ENCODE results near the gene OPTN.
"Not testable (repeated sequence)": the region's sequence is repeated elsewhere in the genome, so short reads cannot be mapped to it uniquely, and the experiment has no call there.

The OPTN gene

DNA sequence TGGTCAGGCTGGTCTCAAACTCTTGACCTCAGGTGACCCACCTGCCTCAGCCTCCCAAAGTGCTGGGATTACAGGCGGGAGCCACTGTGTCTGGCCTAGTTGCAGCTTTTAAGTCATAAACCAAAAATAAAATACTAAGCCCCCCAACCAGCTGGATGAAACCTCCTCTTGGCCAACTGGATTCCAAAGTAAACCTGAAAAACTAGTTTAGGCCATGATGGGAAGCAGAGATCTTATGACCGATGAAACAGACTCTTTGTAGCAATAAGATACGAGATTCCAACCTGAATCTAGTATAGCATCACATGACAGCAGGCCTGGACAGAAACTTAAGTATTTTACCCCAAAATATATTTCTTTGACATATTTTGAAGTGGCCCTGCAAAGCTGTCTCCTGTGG lies 52.3 kb downstream of the OPTN start:
- DNase-seq (ENCODE audit: extremely low read depth, insufficient read length) = no peak
- Histone ChIP-seq H3K36me3 (ENCODE audit: control insufficient read depth, insufficient read depth, low read length) (no peaks in the 10 kb centered on the region), H3K4me3 (replicated peaks; ENCODE audit: low read depth, low read length) (no peak overlapping the region), H3K27me3 (replicated peaks; ENCODE audit: control insufficient read depth, insufficient read depth, low read length) (no peaks in the 10 kb centered on the region)
- TF ChIP-seq, protein P1, sequence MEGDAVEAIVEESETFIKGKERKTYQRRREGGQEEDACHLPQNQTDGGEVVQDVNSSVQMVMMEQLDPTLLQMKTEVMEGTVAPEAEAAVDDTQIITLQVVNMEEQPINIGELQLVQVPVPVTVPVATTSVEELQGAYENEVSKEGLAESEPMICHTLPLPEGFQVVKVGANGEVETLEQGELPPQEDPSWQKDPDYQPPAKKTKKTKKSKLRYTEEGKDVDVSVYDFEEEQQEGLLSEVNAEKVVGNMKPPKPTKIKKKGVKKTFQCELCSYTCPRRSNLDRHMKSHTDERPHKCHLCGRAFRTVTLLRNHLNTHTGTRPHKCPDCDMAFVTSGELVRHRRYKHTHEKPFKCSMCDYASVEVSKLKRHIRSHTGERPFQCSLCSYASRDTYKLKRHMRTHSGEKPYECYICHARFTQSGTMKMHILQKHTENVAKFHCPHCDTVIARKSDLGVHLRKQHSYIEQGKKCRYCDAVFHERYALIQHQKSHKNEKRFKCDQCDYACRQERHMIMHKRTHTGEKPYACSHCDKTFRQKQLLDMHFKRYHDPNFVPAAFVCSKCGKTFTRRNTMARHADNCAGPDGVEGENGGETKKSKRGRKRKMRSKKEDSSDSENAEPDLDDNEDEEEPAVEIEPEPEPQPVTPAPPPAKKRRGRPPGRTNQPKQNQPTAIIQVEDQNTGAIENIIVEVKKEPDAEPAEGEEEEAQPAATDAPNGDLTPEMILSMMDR (IDR thresholded peaks at IDR 0.05; ENCODE audit: insufficient read depth, low read length, poor library complexity, severe bottlenecking) = no peak

DNA sequence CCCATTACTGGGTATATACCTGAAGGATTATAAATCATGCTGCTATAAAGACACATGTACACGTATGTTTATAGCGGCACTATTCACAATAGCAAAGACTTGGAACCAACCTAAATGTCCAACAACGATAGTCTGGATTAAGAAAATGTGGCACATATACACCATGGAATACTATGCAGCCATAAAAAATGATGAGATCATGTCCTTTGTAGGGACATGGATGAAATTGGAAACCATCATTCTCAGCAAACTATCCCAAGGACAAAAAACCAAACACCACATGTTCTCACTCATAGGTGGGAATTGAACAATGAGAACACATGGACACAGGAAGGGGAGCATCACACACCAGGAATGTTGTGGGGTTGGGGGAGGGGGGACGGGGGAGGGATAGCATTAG lies 55.9 kb downstream of the OPTN start:
- not testable (repeated sequence) for H3K36me3 ChIP-seq (ENCODE audit: control insufficient read depth, insufficient read depth, low read length); DNase-seq (ENCODE audit: extremely low read depth, insufficient read length); H3K27me3 ChIP-seq (replicated peaks; ENCODE audit: control insufficient read depth, insufficient read depth, low read length); H3K4me3 ChIP-seq (replicated peaks; ENCODE audit: low read depth, low read length)

DNA sequence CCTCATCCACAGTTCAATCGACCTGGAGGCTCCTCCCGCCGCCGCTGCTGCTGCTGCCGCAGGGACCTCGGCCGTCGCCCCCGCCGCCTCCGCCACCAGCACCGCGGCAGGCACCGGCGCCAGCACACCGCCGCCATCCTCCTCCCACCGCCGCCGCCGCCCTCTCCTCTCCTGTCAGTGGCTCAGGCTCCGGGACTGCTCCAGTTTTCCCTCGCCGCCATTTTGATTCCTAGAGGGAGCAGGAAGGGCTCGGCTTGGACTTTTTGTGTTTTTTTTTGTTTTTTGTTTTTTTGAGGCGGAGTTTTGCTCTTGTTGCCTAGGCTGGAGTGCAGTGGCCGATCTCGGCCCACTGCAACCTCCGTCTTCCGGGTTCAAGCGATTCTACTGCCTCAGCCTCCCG lies 58.4 kb downstream of the OPTN start:
- TF ChIP-seq, protein P1 (IDR thresholded peaks at IDR 0.05; ENCODE audit: insufficient read depth, low read length, poor library complexity, severe bottlenecking) = no peak
- H3K4me3 ChIP-seq (replicated peaks; ENCODE audit: low read depth, low read length) = no peak overlapping the region
- H3K36me3 ChIP-seq (ENCODE audit: control insufficient read depth, insufficient read depth, low read length) = no peaks in the 10 kb centered on the region
- DNase-seq (ENCODE audit: extremely low read depth, insufficient read length) = no peak
- H3K27me3 ChIP-seq (replicated peaks; ENCODE audit: control insufficient read depth, insufficient read depth, low read length) = no peaks in the 10 kb centered on the region

DNA sequence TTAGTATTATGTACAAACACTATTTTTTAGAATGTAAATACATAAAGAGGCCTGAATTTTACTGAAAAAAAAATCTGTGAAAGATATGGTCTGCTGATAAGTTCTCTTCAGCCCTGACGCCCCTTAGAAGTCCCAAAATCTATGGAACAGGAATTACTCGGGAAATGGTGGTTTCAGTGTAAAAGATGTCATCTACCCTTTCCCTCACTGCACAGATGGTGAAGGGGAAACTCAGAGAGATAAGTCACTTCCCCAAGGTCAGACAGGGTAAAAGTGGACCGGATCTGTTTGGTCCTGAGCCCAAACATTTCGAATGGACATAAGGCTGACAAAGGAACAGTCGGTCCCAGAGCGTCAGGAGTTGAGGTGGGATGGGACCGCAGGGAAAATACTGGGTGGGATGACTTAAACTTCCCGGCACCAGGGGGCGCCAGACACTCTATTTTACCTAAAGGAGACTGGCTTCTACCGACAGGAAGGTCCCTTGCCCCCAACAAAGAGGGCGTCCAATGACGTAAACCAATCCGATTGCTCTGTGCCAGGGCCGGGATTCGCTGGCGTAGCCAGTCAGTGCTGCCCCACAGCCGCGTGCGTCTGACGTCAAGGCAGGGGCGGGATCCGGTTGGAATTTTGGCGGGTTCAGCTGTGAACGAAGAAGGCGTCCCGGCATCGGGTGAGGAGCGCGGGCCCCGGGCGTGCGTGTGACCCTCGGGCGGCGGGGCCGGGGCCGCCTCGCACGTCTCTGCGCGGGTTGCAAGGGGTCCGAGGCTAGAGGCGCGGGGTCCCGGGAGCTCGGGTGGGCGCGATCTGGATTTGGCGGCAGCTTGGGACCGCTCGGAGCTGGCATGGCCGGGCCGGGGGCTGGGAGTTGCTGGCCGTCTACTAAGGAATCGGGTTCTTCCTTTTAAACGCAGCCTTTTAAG lies 61.2 kb downstream of the OPTN start, which contains the start of gene MCM10:
Gene MCM10, plus strand, starts transcription at position 625 of the 923 bp plus-strand sequence. CDS start 2,645 bp downstream, outside the sequence.
- no peaks in the 10 kb centered on the region for H3K27me3 ChIP-seq (replicated peaks; ENCODE audit: control insufficient read depth, insufficient read depth, low read length)
- TF ChIP-seq, protein P1 (IDR thresholded peaks at IDR 0.05; ENCODE audit: insufficient read depth, low read length, poor library complexity, severe bottlenecking) = peak; percentile 78
- peak within 1 kb of the TSS; percentile 72 for H3K4me3 ChIP-seq (replicated peaks; ENCODE audit: low read depth, low read length)

DNA sequence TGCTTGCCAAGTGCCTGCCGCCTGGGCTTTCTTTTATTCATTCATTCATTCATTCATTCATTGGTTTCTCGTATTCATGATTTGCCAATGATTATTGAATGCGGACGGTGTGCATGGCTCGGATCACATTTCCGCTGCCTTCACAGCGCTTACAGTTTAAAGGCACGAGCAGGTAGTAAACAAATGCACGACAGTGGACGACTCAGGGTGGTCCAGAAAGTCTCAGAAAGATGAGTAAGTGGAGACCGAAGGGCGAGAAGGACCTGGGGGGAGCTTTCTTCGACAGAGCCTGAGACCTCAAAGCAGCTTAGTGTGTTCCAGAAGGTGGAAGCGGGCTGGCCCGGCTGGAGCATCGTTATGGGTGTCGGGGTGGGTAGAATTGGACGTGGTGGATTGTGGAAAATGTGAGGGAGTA lies 61.9 kb downstream of the OPTN start:
- no peaks in the 10 kb centered on the region for H3K27me3 ChIP-seq (replicated peaks; ENCODE audit: control insufficient read depth, insufficient read depth, low read length)
- DNase-seq (ENCODE audit: extremely low read depth, insufficient read length) = no peak
- TF ChIP-seq, protein P1 (IDR thresholded peaks at IDR 0.05; ENCODE audit: insufficient read depth, low read length, poor library complexity, severe bottlenecking) = no peak
- no peaks in the 10 kb centered on the region; the same call in 1 of the 2 replicates for H3K36me3 ChIP-seq (ENCODE audit: control insufficient read depth, insufficient read depth, low read length)
- H3K4me3 ChIP-seq (replicated peaks; ENCODE audit: low read depth, low read length) = peak overlapping the region; percentile 72

More for the DNA sequence above, 61.2 kb downstream of the OPTN start, which contains the start of gene MCM10:
- DNase-seq (ENCODE audit: extremely low read depth, insufficient read length) = peak; percentile 93
- no peaks in the 10 kb centered on the region; the same call in 1 of the 2 replicates for H3K36me3 ChIP-seq (ENCODE audit: control insufficient read depth, insufficient read depth, low read length)

DNA sequence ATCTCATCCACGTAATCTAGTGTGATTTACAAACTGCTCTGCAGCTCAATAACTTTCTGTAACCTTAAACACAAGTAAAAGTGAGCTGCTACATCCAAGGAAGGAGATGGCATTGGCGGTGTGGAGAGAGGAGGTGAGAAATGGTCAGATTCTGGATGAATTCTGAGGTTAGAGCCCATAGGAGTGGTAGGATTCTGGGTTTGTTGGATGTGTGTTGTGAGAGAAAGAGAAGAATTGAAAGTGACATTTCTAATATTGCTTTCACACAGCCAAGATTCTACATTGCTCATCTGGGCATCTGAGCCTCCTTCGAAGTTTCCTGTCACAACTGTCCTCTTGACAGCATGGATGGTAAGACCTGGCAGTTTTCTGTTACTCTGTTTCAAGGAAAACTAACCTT lies 63.9 kb downstream of the OPTN start:
- Histone ChIP-seq H3K4me3 (replicated peaks; ENCODE audit: low read depth, low read length) (no peak overlapping the region), H3K27me3 (replicated peaks; ENCODE audit: control insufficient read depth, insufficient read depth, low read length) (no peaks in the 10 kb centered on the region), H3K36me3 (ENCODE audit: control insufficient read depth, insufficient read depth, low read length) (peaks cover 2% of the 10 kb centered on the region)
- no peak for DNase-seq (ENCODE audit: extremely low read depth, insufficient read length)
- TF ChIP-seq, protein P1 (IDR thresholded peaks at IDR 0.05; ENCODE audit: insufficient read depth, low read length, poor library complexity, severe bottlenecking) = no peak
